Heart right ventricle (tissue), 16 donors: ENCODE data around the gene NRF1. TPM values are rescaled to one million over a fixed set of nuclear protein-coding genes. Genes with fewer than 3 reads are reported as not detected.

ENCODE experiments used
- ATAC-seq, 8 donors: fragments of 200-7000 bp; cut with Tn5 transposase; one replicate each; pipeline ENCODE4 v1.9.1; 2020; ENCODE audit warnings: mild to moderate bottlenecking in 8 of 8, moderate library complexity in 8 of 8, moderate number of reproducible peaks in 1 of 8
- DNase-seq, 2 donors: peaks; one replicate each; pipeline ENCODE4 v3.0.0-alpha.2; 2020
- H3K27ac ChIP-seq, 10 donors: fragments of 200-600 bp; sonication (generic) in 2 of 10; one replicate each; pipeline versions ENCODE4 v1.5.0 to v1.8.0; 2020 to 2022; ENCODE audit warnings: mild to moderate bottlenecking in 3 of 10
- H3K27me3 ChIP-seq, 7 donors: fragments of 200-600 bp; one replicate each; pipeline ENCODE4 v1.8.0; 2021 to 2022; ENCODE audit warnings: mild to moderate bottlenecking in 2 of 7
- H3K36me3 ChIP-seq, 9 donors: fragments of 200-600 bp; sonication (generic) in 1 of 9; one replicate each; pipeline versions ENCODE4 v1.5.0 to v1.8.0; 2020 to 2022; ENCODE audit warnings: mild to moderate bottlenecking in 2 of 9
- H3K4me1 ChIP-seq, 9 donors: fragments of 200-600 bp; sonication (generic) in 1 of 9; one replicate each; pipeline versions ENCODE4 v1.5.0 to v1.8.0; 2020 to 2022; ENCODE audit warnings: mild to moderate bottlenecking in 4 of 9
- H3K4me3 ChIP-seq, 10 donors: fragments of 200-600 bp; sonication (generic) in 2 of 10; one replicate each; pipeline versions ENCODE4 v1.5.0 to v1.8.0; 2020 to 2022; ENCODE audit warnings: mild to moderate bottlenecking in 7 of 10, moderate library complexity in 2 of 10
- H3K9me3 ChIP-seq, 11 donors: fragments of 200-600 bp in 10 of 11; sonication (generic) in 2 of 11; one replicate each; pipeline versions ENCODE4 v1.5.0 to v1.8.0; 2013 to 2022; ENCODE audit warnings: mild to moderate bottlenecking in 2 of 11, control low read depth in 1 of 11, moderate library complexity in 1 of 11
- CTCF ChIP-seq, 9 donors: fragments of 200-600 bp; sonication (generic) in 2 of 9; IDR thresholded peaks; one replicate each; pipeline versions ENCODE4 v1.5.0 to v1.8.0; 2021 to 2022; ENCODE audit warnings: antibody characterized with exemption in 9 of 9, mild to moderate bottlenecking in 5 of 9, moderate library complexity in 1 of 9
- WGBS, 2 donors: extraction: QIAGEN DNeasy Blood & Tissue Kit; methylation state at CpG; one replicate each; pipeline ENCODE4 v1.1.7; 2013; ENCODE audit warnings: inconsistent platforms in 1 of 2; 5-methylcytosine and 5-hydroxymethylcytosine counted together
- intact Hi-C, 10 donors: fragments of 100-400 bp; cut with DNase I; formaldehyde crosslinking; loops; one replicate each; pipeline versions ENCODE4 v1.11.1 to v1.14.2; 2022
- polyA plus RNA-seq, 2 donors: library from polyadenylated mRNA; stranded (reverse); fragments of 200-250 nt; gene quantifications; one replicate each; pipeline ENCODE4 v1.2.3, GENCODE V29; 2013
- total RNA-seq, 10 donors: library from RNA; stranded (reverse); fragmentation: NEBNext Ultra II Directional in 3 of 10; extraction: Animal tissue kit (Norgen Biotek cat#: 25700) in 3 of 10; gene quantifications; one replicate each; pipeline versions ENCODE4 v1.2.1 to v1.2.4, GENCODE V29; 2021 to 2023
- donor health status: Arrhythmogenic right ventricular cardiomyopathy.
- donor health status: ischemic (EF 13 %, LVEDD 7.1; RV severe dilation, severe dysfunction).
- donor health status: healthy with polysubstance abuse.
- donor health status: DM: no; HTN: yes; CAD: no.
- donor health status: DM: no; HTN: no; CAD: no.
- donor health status: ischemic (EF 25% LVEDD 6.9; RV normal size, moderate dysfunction).
- donor health status: ischemic (EF 25% LVEDD 5.7; RV mildly dilated, moderate dysfunction).
- donor health status: healthy.
- donor health status: DM: yes; HTN: yes; CAD: no.
- donor health status: Ischemic cardiomyopathy.
- donor health status: ischemic (EF 35%, LVEDD 5.7; RV mildly dilated, moderate dysfunction).
- donor health status: nonischemic (EF 11% LVEDD 7.7; RV severe dilation, severe dysfunction).
- donor health status: DM: yes; HTN: yes; CAD: no.
- donor health status: PGD.
- donor health status: ischemic (EF 29% LVEDD 5.4; RV normal size, mild dysfunction).
- donor health status: nonischemic (EF 23%, LVEDD 6.1; RV moderate dilation, normal function).

The NRF1 gene
- total and polyA plus RNA-seq, 12 donors: 4.9 to 16.0 (median 12.5) TPM

DNA sequence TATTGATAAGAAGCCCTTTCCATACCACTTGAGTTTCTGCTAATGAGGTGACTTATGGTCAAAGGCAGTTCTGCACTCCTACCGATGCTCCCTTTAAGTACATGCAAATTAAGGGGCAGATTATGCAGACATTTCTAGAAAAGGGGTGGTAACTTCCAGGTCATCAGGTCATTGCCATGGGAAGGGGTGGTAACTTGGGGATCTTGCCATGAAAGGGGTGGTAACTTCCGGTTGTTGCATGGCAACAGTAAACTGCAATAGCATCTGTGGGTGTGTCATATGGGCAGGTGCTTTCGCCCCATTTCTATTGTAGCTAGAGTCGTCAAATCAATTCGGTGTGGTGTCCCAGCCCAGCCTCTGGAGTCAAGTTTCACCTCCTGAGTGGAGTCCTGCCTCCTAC, 190.4 kb downstream of the NRF1 start:
- no peaks in the 10 kb centered on the region for H3K9me3 ChIP-seq
- intact Hi-C loops: no loop called here
- 73 to 79% methylated on average over 5 of the region's 5 CpGs for WGBS, 2 donors
- TF ChIP-seq CTCF (IDR thresholded peaks at IDR 0.05): no peak
- no peaks in the 10 kb centered on the region for H3K36me3 ChIP-seq
- ATAC-seq: no peak
- H3K27me3 ChIP-seq: peaks cover 0 to 21% (median 0%) of the 10 kb centered on the region in 7 donors
- H3K27ac ChIP-seq: no peak overlapping the region
- no peak overlapping the region for H3K4me3 ChIP-seq
- no peak for DNase-seq
- peaks cover 0 to 10% (median 3%) of the 10 kb centered on the region in 9 donors for H3K4me1 ChIP-seq

DNA sequence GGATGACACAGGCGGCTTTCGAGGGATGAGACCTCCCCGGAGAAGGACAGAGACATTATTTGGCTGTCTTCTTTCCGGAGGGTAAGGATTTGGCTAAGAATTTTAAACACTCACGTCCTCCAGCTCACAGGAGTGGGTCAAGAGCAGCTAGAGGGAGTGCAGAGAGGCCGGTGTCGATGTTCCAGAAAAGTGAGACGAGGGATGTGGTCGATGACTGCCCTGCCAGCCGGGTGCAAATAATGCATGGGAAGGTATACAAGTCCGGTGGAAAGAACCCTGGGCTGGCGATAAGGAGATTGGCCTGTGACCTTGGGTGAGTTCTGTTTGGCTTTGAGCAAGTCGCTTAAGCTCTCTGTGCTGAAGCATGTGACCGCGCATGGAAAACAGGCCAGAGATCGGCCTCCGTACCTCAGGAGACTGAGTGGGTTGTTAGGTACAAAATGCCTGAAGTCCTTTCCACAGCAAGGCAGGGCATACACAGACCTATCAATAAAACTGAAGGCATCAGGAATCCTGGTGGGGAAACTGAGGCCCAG, 192.1 kb downstream of the NRF1 start:
- 89 to 92% methylated on average over 17 of the region's 17 CpGs for WGBS, 2 donors
- intact Hi-C loops: no loop called here
- TF ChIP-seq CTCF (IDR thresholded peaks at IDR 0.05): no peak
- ATAC-seq (no peak), DNase-seq (no peak)
- Histone ChIP-seq H3K9me3 (no peaks in the 10 kb centered on the region), H3K36me3 (no peaks in the 10 kb centered on the region), H3K4me3 (no peak overlapping the region), H3K4me1 (peaks cover 0 to 10% (median 3%) of the 10 kb centered on the region in 9 donors), H3K27me3 (peaks cover 0 to 21% (median 0%) of the 10 kb centered on the region in 7 donors), H3K27ac (no peak overlapping the region)

DNA sequence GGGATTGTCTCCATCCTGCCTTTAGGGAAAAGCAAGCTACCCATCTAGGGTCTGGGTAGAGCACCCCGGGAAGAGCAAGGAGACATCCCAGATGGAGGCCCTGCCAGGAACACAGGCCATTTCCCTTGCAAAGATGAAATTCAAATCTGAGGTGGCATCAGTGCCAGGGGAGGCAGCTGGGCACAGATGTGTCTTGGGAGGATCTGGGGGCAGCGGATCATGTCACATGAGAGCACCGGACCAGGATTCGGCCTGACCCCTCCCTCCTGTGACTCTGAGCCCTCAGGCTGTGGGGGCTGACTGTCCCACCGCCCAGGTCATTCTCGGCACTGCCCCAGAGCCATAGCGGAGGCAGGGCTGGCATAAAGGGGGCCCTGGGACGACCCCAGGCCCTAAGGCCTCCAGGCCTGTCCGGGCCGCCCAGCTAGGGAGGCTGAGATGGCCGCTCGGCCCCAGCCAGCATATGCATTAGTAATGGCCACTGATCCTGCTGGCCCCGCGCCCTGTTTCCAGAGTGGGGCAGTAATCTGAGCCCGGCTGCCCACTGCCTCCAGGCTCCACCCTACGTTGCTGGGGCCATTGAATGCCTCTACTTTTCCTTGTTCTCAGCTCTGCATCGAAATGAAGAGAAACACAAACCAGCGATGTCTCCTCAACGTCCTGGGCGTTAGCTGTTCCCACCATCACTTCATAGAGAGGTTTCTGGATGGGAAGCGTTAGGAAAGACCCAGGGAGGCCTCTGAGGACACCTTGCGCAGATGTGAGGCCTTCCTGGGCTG, 192.8 kb downstream of the NRF1 start:
- 94% methylated on average over 22 of the region's 22 CpGs for WGBS, 2 donors
- Histone ChIP-seq H3K9me3 (no peaks in the 10 kb centered on the region), H3K27me3 (peaks cover 0 to 14% (median 0%) of the 10 kb centered on the region in 7 donors), H3K4me1 (peaks cover 0 to 10% (median 3%) of the 10 kb centered on the region in 9 donors), H3K27ac (no peak overlapping the region), H3K4me3 (no peak overlapping the region), H3K36me3 (no peaks in the 10 kb centered on the region)
- intact Hi-C loops: no loop called here
- no peak for DNase-seq
- peak in 2 of 8 donors; percentile 20 to 38 for ATAC-seq
- TF ChIP-seq CTCF (IDR thresholded peaks at IDR 0.05): no peak

- peak in 7 of 8 donors; percentile 25 to 91 (median 78) for ATAC-seq
These were observed 193.6 kb downstream of the NRF1 start for GRCh38 chr7:129804890-129805719.

More at GRCh38 chr7:129804890-129805719, 193.6 kb downstream of the NRF1 start:
- no peak overlapping the region for H3K27ac ChIP-seq
- H3K27me3 ChIP-seq: peaks cover 0 to 7% (median 0%) of the 10 kb centered on the region in 7 donors
- WGBS, 2 donors: 50 to 55% methylated on average over 11 of the region's 11 CpGs
- peaks cover 0 to 10% (median 3%) of the 10 kb centered on the region in 9 donors for H3K4me1 ChIP-seq
- intact Hi-C loops: no loop called here
- no peaks in the 10 kb centered on the region for H3K9me3 ChIP-seq
- H3K36me3 ChIP-seq: no peaks in the 10 kb centered on the region
- no peak for TF ChIP-seq CTCF (IDR thresholded peaks at IDR 0.05)
- DNase-seq: peak in 1 of 2 donors; percentile 40
- H3K4me3 ChIP-seq: no peak overlapping the region
